ENCODE results near the gene SYPL1. TPM values are rescaled to one million over a fixed set of nuclear protein-coding genes. Genes with fewer than 3 reads are reported as not detected.

SYPL1 gene
- total and polyA plus RNA-seq, 4 experiments from 2014 or later = 46.9 to 78.3 (median 61.7) TPM

DNA sequence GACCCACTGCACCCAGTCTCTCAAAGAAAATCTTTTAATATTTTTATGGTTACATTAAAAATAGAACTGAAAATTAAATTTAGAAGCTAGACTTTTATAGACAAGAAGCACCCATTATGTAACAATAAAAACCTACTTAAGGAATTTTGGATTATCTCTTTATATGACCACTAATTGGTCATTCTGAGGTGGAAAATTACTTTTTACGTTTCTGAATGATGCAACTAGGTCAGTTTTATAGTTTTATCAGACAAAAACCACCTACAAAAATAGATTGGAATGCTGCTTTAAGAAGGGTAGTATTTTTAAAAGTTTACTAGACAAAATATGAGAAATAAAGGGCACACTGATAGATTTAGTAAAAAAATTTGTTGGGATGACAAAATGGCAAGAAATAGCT is 16.5 kb downstream of the SYPL1 start:
- intact Hi-C loops (cut with micrococcal nuclease) = no loop called here
- Mint-ChIP-seq H3K4me3 (no peak overlapping the region), H3K27me3 (no peaks in the 10 kb centered on the region), H3K27ac (no peak overlapping the region), H3K4me1 (peaks cover 12 to 18% (median 16%) of the 10 kb centered on the region in 4 donors), H3K9me3 (no peaks in the 10 kb centered on the region), H3K36me3 (peaks cover 24 to 50% of the 10 kb centered on the region in 2 donors)
- Histone ChIP-seq H3K36me3 (ENCODE audit: insufficient read depth, low read length) (peaks cover 15% of the 10 kb centered on the region), H3K27ac (ENCODE audit: low read depth, low read length) (no peak overlapping the region), H3K4me3 (ENCODE audit: low read length in 2 of 2) (no peak overlapping the region), H3K4me1 (ENCODE audit: insufficient read depth, low read length) (peaks cover 5% of the 10 kb centered on the region), H3K9me3 (ENCODE audit: control insufficient read depth in 1 of 2, low read length in 2 of 2) (no peaks in the 10 kb centered on the region), H3K27me3 (ENCODE audit: insufficient read depth, low read length) (no peaks in the 10 kb centered on the region)
- no peak for DNase-seq
- CTCF ChIA-PET (ENCODE audit: partially characterized antibody) = interaction anchor here (0.7 to 1.4 kb wide), 4 partner anchors 38 to 88 kb away, joined by 3 to 5 read pairs (median 3); no protein-coding TSS in a partner anchor
- POLR2A ChIA-PET (ENCODE audit: partially characterized antibody) = interaction anchor here (1.0 kb wide), 1 partner anchor 17 kb away, joined by 3 read pairs; no protein-coding TSS in a partner anchor

DNA sequence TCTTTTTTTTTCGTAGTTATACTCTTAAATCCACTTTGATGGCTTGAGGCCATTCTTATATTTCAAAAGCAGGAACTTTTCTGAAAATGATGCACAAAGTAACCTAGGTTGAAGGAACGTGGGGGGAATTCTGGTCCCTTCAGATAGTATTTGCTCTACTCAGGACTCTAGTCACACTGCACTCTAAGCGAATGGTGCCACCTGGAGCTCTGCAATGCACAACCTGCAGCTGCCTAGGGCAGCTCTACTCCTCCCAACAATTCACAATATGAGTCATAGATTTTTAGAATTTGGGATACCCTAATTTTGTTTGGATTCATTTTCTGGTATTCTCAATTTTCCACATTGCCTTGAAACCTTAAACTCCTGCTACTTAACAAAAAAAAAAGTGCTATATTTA is 17.3 kb downstream of the SYPL1 start:
- H3K4me1 Mint-ChIP-seq = peaks cover 8 to 11% (median 11%) of the 10 kb centered on the region in 4 donors
- peaks cover 30 to 58% of the 10 kb centered on the region in 2 donors for H3K36me3 Mint-ChIP-seq
- no peak overlapping the region for H3K27ac ChIP-seq (ENCODE audit: low read depth, low read length)
- ChIA-PET CTCF (ENCODE audit: partially characterized antibody) (interaction anchor here (0.8 to 1.2 kb wide), 2 partner anchors 8 to 59 kb away, joined by 3 read pairs; no protein-coding TSS in a partner anchor), POLR2A (ENCODE audit: partially characterized antibody) (interaction anchor here (1.2 to 1.3 kb wide), 2 partner anchors 18 to 23 kb away, joined by 5 to 6 read pairs; partner anchors contain the start of gene SYPL1)
- intact Hi-C loops (cut with micrococcal nuclease) = loop anchor here (5.0 kb wide), 1 partner anchor 37 kb away; no protein-coding TSS in a partner anchor
- H3K9me3 ChIP-seq (ENCODE audit: control insufficient read depth in 1 of 2, low read length in 2 of 2) = no peaks in the 10 kb centered on the region
- H3K9me3 Mint-ChIP-seq = no peaks in the 10 kb centered on the region
- H3K27me3 ChIP-seq (ENCODE audit: insufficient read depth, low read length) = no peaks in the 10 kb centered on the region
- DNase-seq = no peak
- no peak overlapping the region for H3K4me3 Mint-ChIP-seq
- no peaks in the 10 kb centered on the region for H3K27me3 Mint-ChIP-seq
- H3K36me3 ChIP-seq (ENCODE audit: insufficient read depth, low read length) = peaks cover 16% of the 10 kb centered on the region
- no peak overlapping the region for H3K4me3 ChIP-seq (ENCODE audit: low read length in 2 of 2)
- peaks cover 3% of the 10 kb centered on the region for H3K4me1 ChIP-seq (ENCODE audit: insufficient read depth, low read length)
- H3K27ac Mint-ChIP-seq = no peak overlapping the region

DNA sequence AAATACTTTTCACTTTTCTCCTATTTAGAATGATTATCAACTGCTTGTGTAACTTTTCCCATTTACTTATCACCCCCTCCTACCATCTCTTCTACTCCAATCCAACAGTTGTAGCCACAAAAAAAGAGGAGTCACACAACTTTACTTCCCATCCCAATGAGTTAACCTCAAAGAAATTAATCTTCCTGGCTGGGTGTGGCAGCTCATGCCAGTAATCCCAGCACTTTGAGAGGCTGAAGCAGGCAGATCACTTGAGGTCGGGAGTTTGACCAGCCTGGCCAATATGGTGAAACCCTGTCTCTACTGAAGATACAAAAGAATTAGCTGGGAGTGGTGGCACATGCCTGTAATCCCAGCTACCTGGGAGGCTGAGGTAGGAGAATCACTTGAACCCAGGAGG is 19.9 kb downstream of the SYPL1 start:
- no peaks in the 10 kb centered on the region for H3K27me3 ChIP-seq (ENCODE audit: insufficient read depth, low read length)
- H3K9me3 Mint-ChIP-seq = no peaks in the 10 kb centered on the region
- H3K27me3 Mint-ChIP-seq = no peaks in the 10 kb centered on the region
- H3K4me1 ChIP-seq (ENCODE audit: insufficient read depth, low read length) = no peaks in the 10 kb centered on the region
- peaks cover 0 to 2% (median 0%) of the 10 kb centered on the region in 4 donors for H3K4me1 Mint-ChIP-seq
- peaks cover 16% of the 10 kb centered on the region for H3K36me3 ChIP-seq (ENCODE audit: insufficient read depth, low read length)
- no peak overlapping the region for H3K4me3 ChIP-seq (ENCODE audit: low read length in 2 of 2)
- H3K9me3 ChIP-seq (ENCODE audit: control insufficient read depth in 1 of 2, low read length in 2 of 2) = no peaks in the 10 kb centered on the region
- H3K36me3 Mint-ChIP-seq = peaks cover 38 to 55% of the 10 kb centered on the region in 2 donors
- POLR2A ChIA-PET (ENCODE audit: partially characterized antibody) = interaction anchor here (1.0 kb wide), 1 partner anchor 20 kb away, joined by 3 read pairs; the partner anchor contains the start of gene SYPL1
- intact Hi-C loops (cut with micrococcal nuclease) = loop anchor here (5.0 kb wide), 1 partner anchor 35 kb away; no protein-coding TSS in a partner anchor
- CTCF ChIA-PET (ENCODE audit: partially characterized antibody) = interaction anchor here (0.7 kb wide), 1 partner anchor 11 kb away, joined by 3 read pairs; no protein-coding TSS in a partner anchor
- peak overlapping the region in 1 of 7 donors; percentile 60 for H3K27ac Mint-ChIP-seq
- no peak overlapping the region for H3K27ac ChIP-seq (ENCODE audit: low read depth, low read length)
- no peak overlapping the region for H3K4me3 Mint-ChIP-seq
- no peak for DNase-seq

DNA sequence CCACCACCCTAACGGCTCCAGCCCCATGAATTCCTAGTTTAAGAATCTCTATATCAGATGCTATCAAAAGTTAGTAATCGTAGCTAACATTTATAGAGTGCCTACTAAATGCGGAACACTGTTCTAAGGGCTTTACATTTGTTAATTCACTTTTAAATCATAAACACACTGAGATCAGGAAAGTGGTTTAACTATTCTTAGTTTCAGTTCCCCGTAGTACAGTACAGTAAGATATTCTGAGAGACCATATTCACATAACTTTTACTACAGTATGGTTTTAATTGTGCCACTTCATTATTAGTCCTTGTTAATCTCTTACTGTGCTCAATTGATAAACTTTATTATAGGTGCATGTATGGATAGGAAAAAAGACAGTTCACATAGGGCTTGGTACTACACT is 22.5 kb downstream of the SYPL1 start:
- no peak overlapping the region for H3K4me3 ChIP-seq (ENCODE audit: low read length in 2 of 2)
- ChIA-PET POLR2A (ENCODE audit: partially characterized antibody) (no interaction called here), CTCF (ENCODE audit: partially characterized antibody) (interaction anchor here (0.9 kb wide), 1 partner anchor 33 kb away, joined by 3 read pairs; no protein-coding TSS in a partner anchor)
- peaks cover 0 to 4% (median 2%) of the 10 kb centered on the region in 4 donors for H3K4me1 Mint-ChIP-seq
- H3K27ac Mint-ChIP-seq = peak overlapping the region in 3 of 7 donors; percentile 4 to 74 (median 63)
- H3K27me3 Mint-ChIP-seq = no peaks in the 10 kb centered on the region
- peaks cover 38 to 44% of the 10 kb centered on the region in 2 donors for H3K36me3 Mint-ChIP-seq
- no peaks in the 10 kb centered on the region for H3K4me1 ChIP-seq (ENCODE audit: insufficient read depth, low read length)
- H3K9me3 Mint-ChIP-seq = no peaks in the 10 kb centered on the region
- H3K4me3 Mint-ChIP-seq = no peak overlapping the region
- no peaks in the 10 kb centered on the region for H3K27me3 ChIP-seq (ENCODE audit: insufficient read depth, low read length)
- H3K36me3 ChIP-seq (ENCODE audit: insufficient read depth, low read length) = peaks cover 9% of the 10 kb centered on the region
- no peaks in the 10 kb centered on the region for H3K9me3 ChIP-seq (ENCODE audit: control insufficient read depth in 1 of 2, low read length in 2 of 2)
- intact Hi-C loops (cut with micrococcal nuclease) = loop anchor here (5.0 kb wide), 1 partner anchor 32 kb away; no protein-coding TSS in a partner anchor
- no peak overlapping the region for H3K27ac ChIP-seq (ENCODE audit: low read depth, low read length)
- no peak for DNase-seq

DNA sequence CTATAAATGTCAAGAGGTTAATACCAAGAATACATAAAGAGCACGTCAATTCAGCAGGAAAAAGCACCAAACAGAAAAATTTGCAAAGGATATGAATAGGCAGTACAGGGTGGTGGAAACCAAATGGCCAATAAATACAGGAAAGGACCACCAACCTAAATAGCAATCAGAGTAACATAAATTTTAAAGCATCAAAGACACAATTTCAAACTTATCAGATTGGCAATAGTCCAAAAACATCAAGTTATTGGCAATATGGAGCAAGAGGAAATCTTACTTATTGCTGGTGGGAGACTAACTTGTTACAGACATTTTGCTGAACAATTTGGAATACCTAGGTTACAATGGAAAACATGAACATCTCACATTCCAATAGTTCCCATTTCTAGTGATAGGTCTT is 24.1 kb downstream of the SYPL1 start:
- Mint-ChIP-seq H3K4me1 (peaks cover 0 to 9% (median 2%) of the 10 kb centered on the region in 4 donors), H3K4me3 (no peak overlapping the region)

DNA sequence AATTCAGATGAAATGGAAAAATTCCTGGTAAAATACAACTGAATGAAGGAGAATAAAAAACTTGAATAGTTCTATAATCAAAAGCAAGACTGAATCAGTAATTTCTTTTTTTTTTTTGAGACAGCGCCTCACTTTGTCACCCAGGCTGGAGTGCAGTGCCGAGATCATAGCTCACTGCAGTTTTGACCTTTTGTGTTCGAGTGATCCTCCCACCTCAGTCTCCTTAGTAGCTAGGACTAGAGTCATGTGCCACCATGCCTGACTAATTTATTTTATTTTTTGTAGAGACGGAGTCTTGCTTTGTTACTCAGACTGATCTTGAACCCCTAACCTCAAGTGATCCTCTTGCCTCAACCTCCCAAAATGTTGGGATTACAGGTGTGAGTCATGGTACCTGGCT is 26.1 kb downstream of the SYPL1 start:
- no peak overlapping the region for H3K27ac ChIP-seq (ENCODE audit: low read depth, low read length)
- Mint-ChIP-seq H3K4me1 (peaks cover 0 to 9% (median 4%) of the 10 kb centered on the region in 4 donors), H3K27me3 (no peaks in the 10 kb centered on the region), H3K9me3 (no peaks in the 10 kb centered on the region), H3K27ac (no peak overlapping the region), H3K4me3 (no peak overlapping the region), H3K36me3 (peaks cover 21% of the 10 kb centered on the region in 2 donors)
- CTCF ChIA-PET (ENCODE audit: partially characterized antibody) = interaction anchor here (0.7 kb wide), 1 partner anchor 68 kb away, joined by 3 read pairs; no protein-coding TSS in a partner anchor
- H3K4me3 ChIP-seq (ENCODE audit: low read length in 2 of 2) = no peak overlapping the region
- H3K36me3 ChIP-seq (ENCODE audit: insufficient read depth, low read length) = peaks cover 5% of the 10 kb centered on the region
- no peaks in the 10 kb centered on the region for H3K4me1 ChIP-seq (ENCODE audit: insufficient read depth, low read length)
- H3K27me3 ChIP-seq (ENCODE audit: insufficient read depth, low read length) = no peaks in the 10 kb centered on the region
- no peak for DNase-seq
- POLR2A ChIA-PET (ENCODE audit: partially characterized antibody) = interaction anchor here (1.2 kb wide), 1 partner anchor 25 kb away, joined by 3 read pairs; no protein-coding TSS in a partner anchor
- H3K9me3 ChIP-seq (ENCODE audit: control insufficient read depth in 1 of 2, low read length in 2 of 2) = no peaks in the 10 kb centered on the region
- intact Hi-C loops (cut with micrococcal nuclease) = no loop called here

More for the DNA sequence above, 24.1 kb downstream of the SYPL1 start:
- Histone ChIP-seq H3K9me3 (ENCODE audit: control insufficient read depth in 1 of 2, low read length in 2 of 2) (no peaks in the 10 kb centered on the region), H3K27ac (ENCODE audit: low read depth, low read length) (no peak overlapping the region), H3K27me3 (ENCODE audit: insufficient read depth, low read length) (no peaks in the 10 kb centered on the region), H3K4me1 (ENCODE audit: insufficient read depth, low read length) (no peaks in the 10 kb centered on the region), H3K4me3 (ENCODE audit: low read length in 2 of 2) (no peak overlapping the region), H3K36me3 (ENCODE audit: insufficient read depth, low read length) (peaks cover 9% of the 10 kb centered on the region)
- ChIA-PET POLR2A (ENCODE audit: partially characterized antibody) (no interaction called here), CTCF (ENCODE audit: partially characterized antibody) (no interaction called here)
- Mint-ChIP-seq H3K36me3 (peaks cover 32 to 35% of the 10 kb centered on the region in 2 donors), H3K27me3 (no peaks in the 10 kb centered on the region), H3K9me3 (no peaks in the 10 kb centered on the region), H3K27ac (no peak overlapping the region)
- DNase-seq = no peak
- intact Hi-C loops (cut with micrococcal nuclease) = no loop called here

DNA sequence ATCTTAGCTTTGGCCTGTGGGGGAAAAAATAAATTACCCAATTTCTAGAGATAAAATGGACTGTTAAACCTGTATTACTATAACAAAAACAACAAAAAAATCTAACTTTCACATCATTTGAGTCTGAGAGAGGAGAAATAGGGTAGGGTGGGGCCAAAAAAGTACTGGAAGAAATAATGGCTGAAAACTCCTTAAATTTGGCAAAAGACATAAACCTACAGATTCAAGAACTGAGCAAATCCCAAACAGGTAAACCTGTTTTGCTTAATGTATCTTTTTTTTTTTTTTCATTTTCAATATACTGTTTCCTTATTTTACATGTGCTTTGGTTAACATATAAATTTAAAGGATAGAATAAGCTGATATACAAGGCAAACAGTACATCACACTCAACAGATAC is 27.1 kb downstream of the SYPL1 start:
- intact Hi-C loops (cut with micrococcal nuclease) = no loop called here
- Histone ChIP-seq H3K4me3 (ENCODE audit: low read length in 2 of 2) (no peak overlapping the region), H3K27me3 (ENCODE audit: insufficient read depth, low read length) (no peaks in the 10 kb centered on the region), H3K4me1 (ENCODE audit: insufficient read depth, low read length) (no peaks in the 10 kb centered on the region), H3K9me3 (ENCODE audit: control insufficient read depth in 1 of 2, low read length in 2 of 2) (no peaks in the 10 kb centered on the region), H3K36me3 (ENCODE audit: insufficient read depth, low read length) (no peaks in the 10 kb centered on the region), H3K27ac (ENCODE audit: low read depth, low read length) (no peak overlapping the region)
- POLR2A ChIA-PET (ENCODE audit: partially characterized antibody) = interaction anchor here (1.3 kb wide), 1 partner anchor 14 kb away, joined by 5 read pairs; no protein-coding TSS in a partner anchor
- peak overlapping the region in 3 of 7 donors; percentile 62 to 82 (median 65) for H3K27ac Mint-ChIP-seq
- no peak for DNase-seq
- no peak overlapping the region for H3K4me3 Mint-ChIP-seq
- CTCF ChIA-PET (ENCODE audit: partially characterized antibody) = interaction anchor here (0.7 to 2.6 kb wide), 3 partner anchors 13 to 72 kb away, joined by 3 to 10 read pairs (median 3); no protein-coding TSS in a partner anchor
- H3K27me3 Mint-ChIP-seq = no peaks in the 10 kb centered on the region
- peaks cover 10 to 14% of the 10 kb centered on the region in 2 donors for H3K36me3 Mint-ChIP-seq
- H3K4me1 Mint-ChIP-seq = peaks cover 0 to 9% (median 4%) of the 10 kb centered on the region in 4 donors
- no peaks in the 10 kb centered on the region for H3K9me3 Mint-ChIP-seq
